Spinal cord (tissue), 10 donors: ENCODE data around the gene RGS10. TPM values are rescaled to one million over a fixed set of nuclear protein-coding genes. Genes with fewer than 3 reads are reported as not detected.
A peak's percentile ranks its signal among the peaks of the same experiment; 100 is the strongest.

Experiments used
- DNase-seq, 6 donors: peaks; one replicate each; pipeline versions ENCODE4 v3.0.0 to v3.0.0-alpha.2; 2013 to 2015; ENCODE audit warnings: low spot score in 6 of 6, low read depth in 4 of 6
- H3K27ac ChIP-seq: one replicate; pipeline ENCODE4 v1.5.1; 2013; ENCODE audit warnings: low read depth, low read length, control low read depth
- H3K27me3 ChIP-seq: one replicate; pipeline ENCODE4 v1.6.1; 2013; ENCODE audit warnings: low read length; ENCODE audit not compliant: control insufficient read depth, insufficient read depth
- H3K36me3 ChIP-seq: one replicate; pipeline ENCODE4 v1.6.1; 2013; ENCODE audit warnings: low read length; ENCODE audit not compliant: control insufficient read depth, insufficient read depth
- H3K4me1 ChIP-seq: one replicate; pipeline ENCODE4 v1.6.1; 2013; ENCODE audit warnings: low read length; ENCODE audit not compliant: control insufficient read depth, insufficient read depth
- H3K4me3 ChIP-seq: one replicate; pipeline ENCODE4 v1.5.1; 2013; ENCODE audit warnings: low read depth, low read length, control low read depth
- H3K9me3 ChIP-seq: one replicate; pipeline ENCODE4 v1.6.1; 2013; ENCODE audit warnings: low read length; ENCODE audit not compliant: control insufficient read depth, insufficient read depth
- WGBS: methylation state at CpG from one replicate; pipeline ENCODE4 v1.1.5; 2013; ENCODE audit warnings: missing lambda C conversion rate; ENCODE audit not compliant: insufficient coverage; 5-methylcytosine and 5-hydroxymethylcytosine counted together
- polyA plus RNA-seq, 2 donors: library from polyadenylated mRNA; unstranded; fragments of 120-200 nt; gene quantifications; one replicate each; pipeline ENCODE4 v1.2.1, GENCODE V29; 2013; ENCODE audit not compliant: insufficient read length in 2 of 2
- total RNA-seq, 2 donors: library from RNA; depleted of rRNA in 1 of 2; stranded (reverse); fragments of 120-200 nt in 1 of 2; fragments of >200 nt in 1 of 2; gene quantifications; one replicate each; pipeline versions ENCODE4 v1.2.3 to v1.2.4, GENCODE V29; 2013 to 2014
- donor health status: healthy.

Gene RGS10
- total and polyA plus RNA-seq, 4 donors = 20.4 to 34.5 (median 30.0) TPM

DNA sequence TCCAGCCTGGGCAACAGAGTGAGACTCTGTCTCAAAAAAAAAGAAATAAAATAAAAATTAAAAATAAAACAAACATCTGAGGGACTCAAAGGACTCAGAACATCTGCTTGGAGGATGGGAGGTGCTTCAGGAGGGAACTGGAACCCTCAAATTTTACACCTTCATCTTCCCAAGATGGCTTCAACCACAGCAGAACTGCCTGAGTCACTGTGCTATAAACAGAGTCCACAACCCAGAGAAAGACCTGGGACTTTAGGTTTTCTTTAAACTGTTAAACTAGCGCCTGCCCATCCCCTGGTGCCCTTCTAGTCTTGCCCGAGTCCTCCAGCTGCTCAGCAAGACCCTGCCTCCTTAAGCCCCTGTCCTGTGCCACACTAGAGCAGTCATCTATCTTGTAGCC, 40.8 kb downstream of the RGS10 start:
- DNase-seq = no peak
- Histone ChIP-seq H3K4me1 (peaks cover 25% of the 10 kb centered on the region), H3K27me3 (no peaks in the 10 kb centered on the region), H3K4me3 (no peak overlapping the region), H3K27ac (no peak overlapping the region), H3K9me3 (no peaks in the 10 kb centered on the region), H3K36me3 (no peaks in the 10 kb centered on the region)
- WGBS = 100% methylated on average over 2 of the region's 2 CpGs

- peaks cover 20% of the 10 kb centered on the region for H3K4me1 ChIP-seq
- 74% methylated on average over 6 of the region's 6 CpGs for WGBS
- no peak overlapping the region for H3K4me3 ChIP-seq
- DNase-seq = no peak
- no peaks in the 10 kb centered on the region for H3K36me3 ChIP-seq
- H3K27ac ChIP-seq = no peak overlapping the region
- H3K9me3 ChIP-seq = no peaks in the 10 kb centered on the region
- H3K27me3 ChIP-seq = no peaks in the 10 kb centered on the region
These were observed 41.7 kb downstream of the RGS10 start for GRCh38 chr10:119500821-119501220.

- no peak overlapping the region for H3K27ac ChIP-seq
- H3K36me3 ChIP-seq = no peaks in the 10 kb centered on the region
- H3K27me3 ChIP-seq = no peaks in the 10 kb centered on the region
- WGBS = 86% methylated on average over 3 of the region's 8 CpGs
- no peak for DNase-seq
- no peak overlapping the region for H3K4me3 ChIP-seq
- H3K9me3 ChIP-seq = no peaks in the 10 kb centered on the region
- H3K4me1 ChIP-seq = peaks cover 20% of the 10 kb centered on the region
These were observed 42.3 kb downstream of the RGS10 start for GRCh38 chr10:119500123-119500795.

DNA sequence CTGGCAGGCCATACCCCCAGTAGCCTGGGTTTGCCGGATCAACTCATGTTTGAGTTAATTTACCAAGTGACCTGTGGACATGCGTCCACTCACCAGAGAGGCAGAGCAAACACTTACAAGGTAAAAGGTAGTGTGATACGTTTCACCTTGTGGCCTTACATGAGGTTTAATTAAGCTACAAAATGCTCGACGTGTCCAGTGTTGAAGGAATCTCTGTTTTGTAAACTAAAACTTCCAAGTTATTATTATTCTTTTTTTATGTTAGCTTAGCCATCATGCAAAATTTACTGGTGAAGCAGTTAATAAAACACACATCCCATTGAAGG, 42.9 kb downstream of the RGS10 start:
- no peaks in the 10 kb centered on the region for H3K27me3 ChIP-seq
- WGBS = 72% methylated on average over 2 of the region's 5 CpGs

GRCh38 chr10:119498889-119499676, 43.4 kb downstream of the RGS10 start:
- no peak overlapping the region for H3K4me3 ChIP-seq
- no peak for DNase-seq
- H3K9me3 ChIP-seq = no peaks in the 10 kb centered on the region
- peaks cover 27% of the 10 kb centered on the region for H3K4me1 ChIP-seq
- H3K27me3 ChIP-seq = no peaks in the 10 kb centered on the region
- H3K27ac ChIP-seq = no peak overlapping the region
- H3K36me3 ChIP-seq = no peaks in the 10 kb centered on the region
- 86% methylated on average over 8 of the region's 11 CpGs for WGBS

More for the DNA sequence above, 42.9 kb downstream of the RGS10 start:
- no peaks in the 10 kb centered on the region for H3K36me3 ChIP-seq
- H3K9me3 ChIP-seq = no peaks in the 10 kb centered on the region
- no peak overlapping the region for H3K27ac ChIP-seq
- no peak overlapping the region for H3K4me3 ChIP-seq
- peaks cover 25% of the 10 kb centered on the region for H3K4me1 ChIP-seq
- no peak for DNase-seq

GRCh38 chr10:119497243-119497642, 45.3 kb downstream of the RGS10 start:
- no peaks in the 10 kb centered on the region for H3K36me3 ChIP-seq
- H3K27ac ChIP-seq = no peak overlapping the region
- no peak overlapping the region for H3K4me3 ChIP-seq
- no peak for DNase-seq
- 94% methylated on average over 5 of the region's 9 CpGs for WGBS
- H3K9me3 ChIP-seq = no peaks in the 10 kb centered on the region
- peaks cover 26% of the 10 kb centered on the region for H3K4me1 ChIP-seq
- no peaks in the 10 kb centered on the region for H3K27me3 ChIP-seq

DNA sequence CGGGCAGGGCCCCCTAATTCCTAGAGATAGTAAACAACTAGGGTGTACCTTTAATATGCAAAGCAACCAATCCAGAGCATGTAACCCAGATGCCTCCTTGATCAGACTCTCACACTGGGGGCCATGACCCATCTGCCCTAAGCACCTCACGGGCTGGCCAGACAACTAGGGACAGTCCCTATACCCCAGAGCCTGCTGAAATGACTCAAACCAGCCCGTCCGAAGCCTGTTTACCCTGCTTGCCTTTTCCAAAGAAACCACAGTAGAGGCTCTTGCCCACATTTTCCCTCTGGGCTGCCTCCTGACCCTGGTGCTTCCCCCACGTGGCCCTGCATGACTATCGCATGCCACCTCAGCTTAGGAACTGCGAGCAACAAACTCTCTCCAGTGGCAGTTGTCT, 46.2 kb downstream of the RGS10 start:
- no peak overlapping the region for H3K4me3 ChIP-seq
- no peak overlapping the region for H3K27ac ChIP-seq
- peaks cover 26% of the 10 kb centered on the region for H3K4me1 ChIP-seq
- no peaks in the 10 kb centered on the region for H3K27me3 ChIP-seq
- WGBS = 84% methylated on average over 6 of the region's 7 CpGs
- H3K9me3 ChIP-seq = no peaks in the 10 kb centered on the region
- no peaks in the 10 kb centered on the region for H3K36me3 ChIP-seq
- no peak for DNase-seq

DNA sequence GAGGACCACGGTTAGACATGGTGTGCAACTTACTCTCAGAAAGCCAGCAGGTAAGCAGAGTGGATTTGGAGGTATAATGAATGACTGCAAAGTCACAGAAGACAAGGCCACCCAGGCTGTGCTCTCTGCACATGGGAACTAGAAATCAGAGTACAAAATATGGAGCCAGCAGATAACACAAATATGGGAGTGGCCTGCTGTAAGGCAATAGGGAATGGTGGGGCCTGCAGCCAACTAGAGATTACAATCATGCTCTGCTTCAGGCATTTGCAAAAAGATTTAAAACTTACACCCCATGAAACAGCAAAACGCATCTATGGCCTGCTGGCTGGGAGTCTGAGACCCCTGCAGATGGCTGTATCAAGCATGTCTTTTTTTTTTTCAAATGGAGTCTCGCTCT, 47.0 kb downstream of the RGS10 start:
- no peaks in the 10 kb centered on the region for H3K36me3 ChIP-seq
- DNase-seq = no peak
- H3K4me1 ChIP-seq = peaks cover 21% of the 10 kb centered on the region
- H3K27ac ChIP-seq = no peak overlapping the region
- H3K9me3 ChIP-seq = no peaks in the 10 kb centered on the region
- H3K27me3 ChIP-seq = no peaks in the 10 kb centered on the region
- no peak overlapping the region for H3K4me3 ChIP-seq
- 91% methylated on average over 3 of the region's 3 CpGs for WGBS

DNA sequence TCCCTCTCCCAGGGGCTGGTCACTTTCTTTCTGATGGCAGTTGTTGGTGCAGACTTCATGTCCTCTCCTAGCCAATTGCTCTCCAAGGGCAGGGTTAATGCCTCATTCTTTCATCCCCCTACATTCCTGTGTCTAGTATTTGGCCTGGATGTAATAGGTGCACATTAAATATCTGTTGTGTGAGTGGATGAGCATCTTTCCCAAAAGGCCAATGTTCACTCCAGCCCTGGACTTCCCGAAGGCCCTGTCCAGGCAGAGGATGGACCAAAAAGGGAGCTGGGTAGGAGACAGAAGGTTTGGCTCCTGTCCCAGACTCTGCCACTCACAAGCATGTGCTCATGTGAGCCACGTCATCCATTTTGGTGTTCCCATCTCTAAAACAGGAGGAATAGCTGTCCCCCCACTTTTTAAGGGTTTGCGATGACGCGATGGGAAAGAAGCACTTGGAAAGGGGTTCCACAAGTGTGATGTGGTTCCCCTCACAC, 47.5 kb downstream of the RGS10 start:
- no peak overlapping the region for H3K4me3 ChIP-seq
- H3K36me3 ChIP-seq = no peaks in the 10 kb centered on the region
- no peaks in the 10 kb centered on the region for H3K9me3 ChIP-seq
- WGBS = 92% methylated on average over 4 of the region's 5 CpGs
- H3K27me3 ChIP-seq = no peaks in the 10 kb centered on the region
- peaks cover 21% of the 10 kb centered on the region for H3K4me1 ChIP-seq
- H3K27ac ChIP-seq = peak overlapping the region; percentile 47
- no peak for DNase-seq
